NB4 (cell line): ENCODE data around the gene SLC39A11.

ENCODE experiments used
- CTCF ChIP-seq: IDR thresholded peaks from one replicate; pipeline ENCODE4 v1.5.1; 2012; ENCODE audit warnings: low read depth, low read length
- TF ChIP-seq, protein P1 (sequence below): IDR thresholded peaks from 2 replicates; pipeline ENCODE4 v1.6.1; 2011; ENCODE audit warnings: low read depth, low read length

DNA sequence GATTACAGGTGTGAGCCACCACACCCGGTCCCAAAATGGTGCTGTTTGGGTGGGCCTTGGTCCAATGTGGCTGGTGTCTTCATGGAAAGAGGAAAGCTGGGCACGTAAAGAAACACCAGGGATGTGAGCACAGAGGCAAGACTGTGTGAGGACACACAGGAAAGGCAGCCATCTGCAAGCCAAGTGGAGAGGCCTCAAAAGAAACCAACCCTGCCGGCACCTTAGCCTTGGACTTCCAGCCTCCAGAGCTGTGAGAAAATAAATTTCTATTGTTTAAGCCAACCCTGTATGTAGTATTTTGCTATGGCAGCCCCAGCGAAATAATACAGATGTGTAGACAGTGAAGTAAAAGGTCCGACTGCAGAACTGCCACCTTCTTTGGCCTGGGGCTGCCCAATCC is 68.7 kb downstream of the SLC39A11 start:
- no peak for TF ChIP-seq CTCF
- TF ChIP-seq, protein P1, sequence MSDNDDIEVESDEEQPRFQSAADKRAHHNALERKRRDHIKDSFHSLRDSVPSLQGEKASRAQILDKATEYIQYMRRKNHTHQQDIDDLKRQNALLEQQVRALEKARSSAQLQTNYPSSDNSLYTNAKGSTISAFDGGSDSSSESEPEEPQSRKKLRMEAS = no peak
